ENCODE measurements around the gene UBA52. TPM values are rescaled to one million over a fixed set of nuclear protein-coding genes. Genes with fewer than 3 reads are reported as not detected.

UBA52 gene
- total RNA-seq, 1 experiment from 2014 or later = 1,265 TPM

DNA sequence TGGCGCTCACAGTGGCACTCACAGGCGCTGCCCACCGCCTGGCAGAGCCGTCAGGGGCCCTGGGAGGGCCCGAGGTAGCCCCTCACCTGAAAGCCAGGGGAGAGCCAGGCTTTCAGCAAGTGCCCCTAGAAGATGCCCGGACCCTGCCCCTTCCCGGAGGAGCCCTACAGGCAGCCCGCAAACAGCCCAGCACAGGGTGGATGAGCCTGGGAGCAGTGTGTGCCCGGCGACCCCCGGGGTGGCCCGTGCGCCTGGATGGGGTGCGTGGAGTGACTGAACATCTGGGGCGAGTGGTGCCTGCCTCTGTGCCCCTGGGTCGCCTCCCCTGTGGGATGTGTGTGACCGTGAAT is 33.5 kb downstream of the UBA52 start:
- Histone ChIP-seq H3T11ph (ENCODE audit: low read length) (no peak overlapping the region), H2BK20ac (ENCODE audit: low read depth, low read length, poor library complexity, severe bottlenecking) (no peak overlapping the region), H3K4ac (ENCODE audit: low read depth, low read length) (no peak overlapping the region), H3K56ac (ENCODE audit: insufficient read length, low read depth, low read length) (no peak overlapping the region), H2BK12ac (ENCODE audit: insufficient read length, low read depth, low read length) (no peak overlapping the region), H2BK5ac (ENCODE audit: insufficient read length, low read length) (no peak overlapping the region), H3K79me1 (ENCODE audit: insufficient read depth, low read depth, low read length, poor library complexity, severe bottlenecking) (no peaks in the 10 kb centered on the region), H3K27ac (ENCODE audit: insufficient read length, low read depth, low read length) (no peak overlapping the region), H2AK5ac (ENCODE audit: insufficient read length, low read length) (no peak overlapping the region), H2AFZ (ENCODE audit: low read length) (no peak overlapping the region), H4K91ac (ENCODE audit: insufficient read length, low read depth, low read length) (no peak overlapping the region), H3K27me3 (ENCODE audit: insufficient read depth, low read length) (peaks cover 64% of the 10 kb centered on the region), H2BK120ac (ENCODE audit: low read depth, low read length, poor library complexity, severe bottlenecking) (no peak overlapping the region), H3K14ac (ENCODE audit: insufficient read depth, low read length) (no peak overlapping the region), H3K79me2 (ENCODE audit: insufficient read depth, low read length) (no peaks in the 10 kb centered on the region), H3K23me2 (ENCODE audit: insufficient read length, low read depth, low read length, poor library complexity, severe bottlenecking) (peaks cover 3% of the 10 kb centered on the region), H4K8ac (replicated peaks; ENCODE audit: insufficient read length, low read depth, low read length) (no peak overlapping the region), H3K23ac (ENCODE audit: insufficient read length, low read depth, low read length) (no peak overlapping the region), H4K5ac (ENCODE audit: insufficient read length, low read depth, low read length) (no peak overlapping the region), H3K4me1 (ENCODE audit: insufficient read depth, low read length) (peaks cover 9% of the 10 kb centered on the region), H3K9ac (ENCODE audit: extremely low read depth, insufficient read length, low read length) (no peak overlapping the region), H3K9me3 (ENCODE audit: control insufficient read depth, low read depth, low read length) (no peaks in the 10 kb centered on the region), H3K18ac (ENCODE audit: insufficient read length, low read depth, low read length) (no peak overlapping the region), H3K4me2 (ENCODE audit: insufficient read depth, insufficient read length, low read length) (peak overlapping the region; percentile 1), H4K20me1 (ENCODE audit: control insufficient read depth, insufficient read depth, insufficient read length) (no peaks in the 10 kb centered on the region), H2BK15ac (ENCODE audit: low read depth, low read length) (no peak overlapping the region)
- Mint-ChIP-seq H3K4me3 (peak overlapping the region; percentile 64 to 75), H3K36me3 (ENCODE audit: insufficient read depth in 1 of 3, low read depth in 3 of 3) (peaks cover 0 to 6% (median 0%) of the 10 kb centered on the region in 3 experiments; a peak in 2 of 7 replicates), H3K27me3 (ENCODE audit: low read depth) (peaks cover 86% of the 10 kb centered on the region), H3K27ac (peak overlapping the region in 2 of 3 experiments; percentile 26 to 40; a peak in 2 of 7 replicates), H3K4me1 (peaks cover 31 to 43% of the 10 kb centered on the region in 2 experiments), H3K9me3 (no peaks in the 10 kb centered on the region; a peak in 1 of 5 replicates)
- no peak for DNase-seq
- WGBS (ENCODE audit: extremely low coverage, insufficient read length, low lambda C conversion rate) = no CpG with 5 or more reads among the region's 17 CpGs
- TF ChIP-seq, protein P1, sequence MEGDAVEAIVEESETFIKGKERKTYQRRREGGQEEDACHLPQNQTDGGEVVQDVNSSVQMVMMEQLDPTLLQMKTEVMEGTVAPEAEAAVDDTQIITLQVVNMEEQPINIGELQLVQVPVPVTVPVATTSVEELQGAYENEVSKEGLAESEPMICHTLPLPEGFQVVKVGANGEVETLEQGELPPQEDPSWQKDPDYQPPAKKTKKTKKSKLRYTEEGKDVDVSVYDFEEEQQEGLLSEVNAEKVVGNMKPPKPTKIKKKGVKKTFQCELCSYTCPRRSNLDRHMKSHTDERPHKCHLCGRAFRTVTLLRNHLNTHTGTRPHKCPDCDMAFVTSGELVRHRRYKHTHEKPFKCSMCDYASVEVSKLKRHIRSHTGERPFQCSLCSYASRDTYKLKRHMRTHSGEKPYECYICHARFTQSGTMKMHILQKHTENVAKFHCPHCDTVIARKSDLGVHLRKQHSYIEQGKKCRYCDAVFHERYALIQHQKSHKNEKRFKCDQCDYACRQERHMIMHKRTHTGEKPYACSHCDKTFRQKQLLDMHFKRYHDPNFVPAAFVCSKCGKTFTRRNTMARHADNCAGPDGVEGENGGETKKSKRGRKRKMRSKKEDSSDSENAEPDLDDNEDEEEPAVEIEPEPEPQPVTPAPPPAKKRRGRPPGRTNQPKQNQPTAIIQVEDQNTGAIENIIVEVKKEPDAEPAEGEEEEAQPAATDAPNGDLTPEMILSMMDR (conservative IDR thresholded peaks at IDR 0.05) = no peak

Measured in H9 (cell line).